Activated CD4-positive, alpha-beta T cell treated with anti-CD3 and anti-CD28 coated beads, Interleukin-2, Interleukin-4, amounts not matched to agents 100 ng/mL and 50 ng/mL, durations not matched to agents 16 hours and 8 hours (primary cell): ENCODE measurements around the gene ZNF469.

Source experiments
- DNase-seq: peaks from one replicate; pipeline ENCODE4 v3.0.0-alpha.2; 2020; ENCODE audit warnings: low spot score

ZNF469 gene

DNA sequence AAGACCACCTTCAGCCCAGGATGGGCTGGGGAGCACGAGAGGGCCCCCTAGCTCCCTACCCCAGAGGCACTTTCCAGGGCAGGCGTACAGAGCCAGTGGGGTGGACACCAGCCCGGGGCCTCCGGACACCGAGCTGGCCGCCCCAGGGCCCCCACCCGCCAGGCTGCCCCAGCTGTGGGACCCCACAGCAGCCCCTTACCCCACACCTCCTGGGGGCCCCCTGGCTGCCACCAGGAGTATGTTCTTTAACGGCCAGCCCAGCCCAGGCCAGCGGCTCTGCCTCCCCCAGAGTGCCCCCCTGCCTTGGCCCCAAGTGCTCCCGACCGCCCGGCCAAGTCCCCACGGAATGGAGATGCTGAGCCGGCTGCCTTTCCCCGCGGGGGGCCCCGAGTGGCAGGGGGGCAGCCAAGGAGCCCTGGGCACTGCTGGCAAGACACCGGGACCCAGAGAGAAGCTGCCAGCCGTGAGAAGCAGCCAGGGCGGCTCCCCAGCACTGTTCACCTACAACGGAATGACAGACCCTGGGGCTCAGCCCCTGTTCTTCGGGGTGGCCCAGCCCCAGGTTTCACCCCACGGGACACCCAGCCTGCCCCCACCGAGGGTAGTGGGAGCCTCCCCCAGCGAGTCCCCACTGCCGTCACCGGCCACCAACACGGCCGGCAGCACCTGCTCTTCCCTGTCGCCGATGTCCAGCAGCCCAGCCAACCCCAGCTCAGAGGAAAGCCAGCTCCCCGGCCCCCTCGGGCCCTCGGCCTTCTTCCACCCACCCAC, 46.0 kb downstream of the ZNF469 start:
- DNase-seq = no peak

DNA sequence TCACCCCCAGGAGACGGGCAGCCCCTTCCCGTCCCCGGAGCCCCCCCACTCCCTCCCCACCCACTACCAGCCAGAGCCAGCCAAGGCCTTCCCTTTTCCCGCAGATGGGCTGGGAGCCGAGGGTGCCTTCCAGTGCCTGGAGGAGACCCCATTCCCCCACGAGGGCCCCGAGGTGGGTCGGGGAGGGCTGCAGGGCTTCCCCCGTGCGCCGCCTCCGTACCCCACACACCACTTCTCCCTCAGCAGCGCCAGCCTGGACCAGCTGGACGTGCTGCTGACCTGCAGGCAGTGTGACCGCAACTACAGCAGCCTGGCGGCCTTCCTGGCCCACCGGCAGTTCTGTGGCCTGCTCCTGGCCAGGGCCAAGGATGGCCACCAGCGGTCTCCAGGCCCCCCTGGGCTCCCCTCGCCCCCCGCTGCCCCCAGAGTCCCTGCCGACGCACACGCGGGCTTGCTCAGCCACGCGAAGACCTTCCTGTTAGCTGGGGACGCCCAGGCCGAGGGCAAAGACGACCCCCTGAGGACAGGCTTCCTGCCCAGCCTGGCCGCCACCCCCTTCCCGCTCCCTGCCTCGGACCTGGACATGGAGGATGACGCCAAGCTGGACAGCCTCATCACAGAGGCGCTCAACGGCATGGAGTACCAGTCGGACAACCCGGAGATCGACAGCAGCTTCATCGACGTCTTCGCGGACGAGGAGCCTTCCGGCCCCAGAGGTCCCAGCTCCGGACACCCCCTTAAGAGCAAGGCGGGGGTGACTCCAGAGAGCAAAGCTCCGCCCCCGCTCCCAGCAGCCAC, 46.8 kb downstream of the ZNF469 start:
- DNase-seq = no peak

DNA sequence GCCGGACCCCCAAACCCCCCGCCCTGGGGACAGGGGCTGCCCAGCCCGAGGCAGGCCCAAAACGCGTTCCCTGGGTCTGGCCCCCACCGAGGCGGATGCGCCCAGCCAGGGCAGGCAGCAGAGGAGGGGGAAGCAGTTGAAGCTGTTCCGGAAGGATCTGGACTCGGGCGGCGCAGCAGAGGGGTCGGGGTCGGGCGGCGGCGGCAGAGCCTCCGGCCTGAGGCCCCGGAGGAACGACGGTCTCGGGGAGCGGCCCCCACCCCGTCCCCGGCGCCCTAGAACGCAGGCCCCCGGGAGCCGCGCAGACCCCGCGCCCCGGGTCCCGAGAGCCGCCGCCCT, 47.4 kb downstream of the ZNF469 start:
- no peak for DNase-seq

DNA sequence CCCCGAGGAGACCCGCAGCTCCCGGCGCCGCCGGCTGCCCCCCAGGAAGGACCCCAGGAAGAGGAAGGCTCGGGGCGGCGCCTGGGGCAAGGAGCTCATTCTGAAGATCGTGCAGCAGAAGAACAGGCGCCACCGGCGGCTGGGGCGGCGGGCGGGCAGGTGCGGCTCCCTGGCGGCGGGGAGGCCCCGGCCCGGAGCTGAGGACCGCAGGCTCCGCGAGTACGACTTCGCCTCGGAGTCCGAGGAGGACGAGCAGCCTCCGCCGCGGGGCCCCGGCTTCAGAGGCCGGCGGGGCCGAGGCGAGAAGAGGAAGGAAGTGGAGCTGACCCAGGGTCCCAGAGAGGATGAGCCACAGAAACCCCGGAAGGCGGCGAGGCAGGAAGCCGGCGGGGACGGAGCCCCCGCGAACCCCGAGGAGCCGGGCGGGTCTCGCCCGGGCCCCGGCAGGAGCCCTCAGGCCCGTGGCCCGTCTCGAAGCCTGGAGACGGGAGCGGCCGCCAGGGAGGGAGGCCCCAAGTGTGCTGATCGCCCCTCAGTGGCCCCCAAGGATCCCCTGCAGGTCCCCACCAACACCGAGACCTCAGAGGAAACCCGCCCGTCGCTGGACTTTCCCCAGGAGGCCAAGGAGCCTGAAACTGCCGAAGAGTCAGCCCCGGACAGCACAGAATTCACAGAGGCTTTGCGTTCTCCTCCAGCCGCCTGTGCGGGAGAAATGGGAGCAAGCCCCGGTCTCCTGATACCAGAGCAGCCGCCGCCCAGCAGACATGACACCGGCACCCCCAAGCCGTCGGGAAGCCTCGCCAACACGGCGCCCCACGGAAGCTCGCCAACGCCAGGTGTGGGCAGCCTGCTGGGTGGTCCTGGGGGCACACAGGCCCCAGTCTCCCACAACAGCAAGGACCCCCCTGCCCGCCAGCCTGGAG, 48.0 kb downstream of the ZNF469 start:
- peak; percentile 20 for DNase-seq

DNA sequence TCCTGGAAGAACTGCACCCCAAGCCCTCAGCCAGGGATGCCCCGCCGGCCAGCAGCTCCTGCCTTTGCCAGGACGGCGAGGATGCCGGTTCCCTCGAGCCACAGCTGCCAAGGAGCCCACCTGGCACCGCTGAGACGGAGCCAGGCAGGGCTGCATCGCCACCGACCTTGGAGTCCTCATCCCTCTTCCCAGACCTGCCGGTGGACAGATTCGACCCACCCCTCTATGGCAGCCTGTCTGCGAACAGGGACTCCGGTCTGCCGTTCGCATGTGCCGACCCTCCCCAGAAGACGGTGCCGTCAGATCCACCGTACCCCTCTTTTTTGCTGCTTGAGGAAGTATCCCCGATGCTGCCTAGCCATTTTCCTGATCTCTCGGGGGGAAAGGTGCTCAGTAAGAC, 48.9 kb downstream of the ZNF469 start:
- no peak for DNase-seq

DNA sequence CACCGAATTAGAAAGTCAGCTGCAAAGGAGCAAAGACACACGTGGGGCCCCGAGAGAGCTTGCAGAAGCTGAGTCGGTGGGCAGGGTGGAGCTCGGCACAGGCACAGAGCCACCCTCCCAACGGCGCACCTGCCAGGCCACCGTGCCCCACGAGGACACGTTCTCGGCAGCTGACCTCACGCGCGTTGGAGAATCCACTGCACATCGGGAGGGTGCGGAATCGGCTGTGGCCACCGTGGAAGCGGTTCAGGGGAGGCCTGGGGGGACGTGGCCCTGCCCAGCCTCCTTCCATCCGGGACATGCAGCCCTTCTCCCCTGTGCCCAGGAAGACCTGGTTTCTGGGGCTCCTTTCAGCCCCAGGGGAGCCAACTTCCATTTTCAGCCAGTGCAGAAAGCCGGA, 49.4 kb downstream of the ZNF469 start:
- DNase-seq = no peak
